Stimulated activated CD8-positive, alpha-beta memory T cell treated with anti-CD3 and anti-CD28 coated beads, Interleukin-4, amount 100 ng/mL, for 48 hours (primary cell): ENCODE data around the gene PCBP3.

ENCODE experiments used
- DNase-seq: peaks from one replicate; pipeline ENCODE4 v3.0.0-alpha.2; 2020

The PCBP3 gene

DNA sequence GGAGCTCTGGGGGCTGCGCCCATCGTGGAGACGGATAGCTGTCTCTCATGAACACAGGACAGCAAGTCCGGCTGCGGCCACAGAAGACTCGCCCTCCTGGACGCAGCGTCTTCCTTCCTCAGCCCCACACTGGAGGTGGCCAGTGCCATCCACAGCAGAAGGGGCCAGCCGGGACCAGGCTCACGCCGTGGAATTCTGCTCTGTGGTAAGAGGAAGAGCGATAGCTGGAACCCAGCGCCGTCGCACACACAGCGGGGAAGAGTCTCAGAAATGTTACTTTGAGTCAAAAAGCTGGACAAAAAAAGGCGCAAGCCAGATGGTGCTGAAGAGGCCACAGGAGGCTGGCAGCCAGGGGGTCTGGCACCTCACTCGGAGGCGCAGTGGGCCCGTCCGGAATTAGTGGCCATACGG, 224.2 kb downstream of the PCBP3 start:
- no peak for DNase-seq

DNA sequence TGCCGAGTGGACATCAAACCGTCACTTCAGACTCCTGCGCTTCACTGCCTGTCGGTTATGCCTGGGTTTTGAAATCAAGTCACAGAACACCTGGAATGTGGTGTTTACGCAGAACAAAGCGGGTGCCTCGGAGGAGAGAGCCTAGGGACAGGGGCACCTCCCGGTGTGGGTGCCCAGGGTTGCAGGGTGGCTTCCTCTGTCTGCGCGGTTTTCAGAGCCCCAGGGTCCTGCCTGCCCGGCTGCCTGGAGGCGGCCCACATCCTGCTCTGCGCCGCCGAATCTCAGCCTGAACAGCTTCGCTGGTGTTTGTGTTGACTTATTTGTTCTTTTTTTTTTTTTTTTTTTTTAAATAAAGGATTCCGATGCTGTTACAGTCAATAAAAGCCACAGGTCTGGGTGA, 224.6 kb downstream of the PCBP3 start:
- peak; percentile 22 for DNase-seq

GRCh38 chr21:45868488-45868887, 225.0 kb downstream of the PCBP3 start:
- DNase-seq, result peak; percentile 6

- DNase-seq, result no peak
Measured at GRCh38 chr21:45869121-45870007, 225.8 kb downstream of the PCBP3 start.

DNA sequence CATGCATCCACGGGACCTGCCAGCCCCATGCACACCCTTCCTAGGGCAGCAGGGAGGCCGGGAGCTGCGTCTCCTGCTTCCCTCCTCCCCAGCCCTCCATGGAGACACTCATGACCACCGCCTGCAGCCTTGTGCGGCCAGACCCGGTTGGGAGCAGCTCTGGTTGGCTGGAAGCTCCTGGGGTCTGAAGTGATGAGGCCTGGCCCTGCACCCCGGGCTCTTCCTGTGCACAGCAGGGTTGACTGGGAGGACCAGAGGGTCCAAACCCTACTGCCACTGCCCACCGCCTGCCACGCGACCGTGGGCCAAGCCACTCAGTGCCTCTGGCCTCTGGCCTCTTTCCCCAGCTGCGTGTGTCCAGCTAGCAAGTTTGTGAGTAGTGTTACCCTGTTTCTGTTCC, 226.9 kb downstream of the PCBP3 start:
- DNase-seq, result no peak

DNA sequence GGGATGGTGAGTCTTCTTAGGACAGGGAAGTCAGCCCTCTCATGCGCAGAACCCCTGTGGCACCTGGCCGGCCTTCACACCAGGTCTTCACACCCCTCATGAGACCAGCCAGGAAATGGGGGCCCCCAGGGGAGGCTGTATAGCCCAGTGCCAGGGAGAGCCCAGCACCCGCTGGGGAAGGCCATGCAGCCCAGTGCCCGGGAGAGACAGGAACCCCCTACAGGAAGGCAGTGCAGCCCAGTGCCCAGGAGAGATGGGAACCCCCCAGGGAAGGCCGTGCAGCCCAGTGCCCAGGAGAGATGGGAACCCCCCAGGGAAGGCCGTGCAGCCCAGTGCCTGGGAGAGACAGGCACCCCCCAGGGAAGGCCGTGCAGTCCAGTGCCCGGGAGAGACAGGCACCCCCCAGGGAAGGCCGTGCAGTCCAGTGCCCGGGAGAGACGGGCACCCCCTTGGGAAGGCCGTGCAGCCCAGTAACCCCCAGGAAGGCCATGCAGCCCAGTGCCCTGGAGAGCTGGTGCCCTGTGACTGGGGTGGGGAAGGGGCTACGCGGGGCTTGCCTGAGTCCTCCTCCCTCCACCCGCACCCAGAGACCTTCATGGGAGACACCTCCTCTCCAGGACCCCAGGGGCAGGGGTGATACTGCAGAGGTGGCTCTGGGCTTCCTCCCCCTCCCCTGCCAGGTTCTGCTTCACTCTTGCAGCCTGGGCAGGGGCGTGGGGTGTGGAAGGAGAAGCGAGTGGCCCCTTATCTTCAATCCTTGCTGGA, 227.5 kb downstream of the PCBP3 start:
- no peak for DNase-seq

GRCh38 chr21:45871616-45872236, 228.2 kb downstream of the PCBP3 start:
- no peak for DNase-seq

DNA sequence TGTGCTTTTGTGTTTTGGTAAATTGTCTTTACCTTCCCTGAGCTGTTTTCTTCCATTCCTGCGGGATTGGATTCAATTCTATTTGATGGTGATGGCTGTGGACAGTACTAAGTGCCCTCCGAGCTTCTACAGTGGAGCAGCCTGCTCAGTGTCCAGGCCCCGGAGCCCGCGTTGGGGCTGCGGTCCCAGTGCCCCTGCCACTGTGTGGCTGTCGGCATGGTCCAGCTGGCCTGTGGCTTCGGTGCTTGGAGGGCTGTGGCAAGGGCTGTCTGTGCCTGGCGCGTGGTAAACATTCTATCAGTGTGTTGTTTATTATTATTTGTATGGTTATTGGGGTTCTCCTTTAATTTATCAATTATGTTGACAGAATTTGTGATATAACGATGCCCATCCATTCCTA, 228.9 kb downstream of the PCBP3 start:
- DNase-seq, result no peak

- DNase-seq, result no peak
Measured at GRCh38 chr21:45872902-45873301, 229.4 kb downstream of the PCBP3 start.

GRCh38 chr21:45873418-45873817, 229.9 kb downstream of the PCBP3 start:
- DNase-seq, result no peak

DNA sequence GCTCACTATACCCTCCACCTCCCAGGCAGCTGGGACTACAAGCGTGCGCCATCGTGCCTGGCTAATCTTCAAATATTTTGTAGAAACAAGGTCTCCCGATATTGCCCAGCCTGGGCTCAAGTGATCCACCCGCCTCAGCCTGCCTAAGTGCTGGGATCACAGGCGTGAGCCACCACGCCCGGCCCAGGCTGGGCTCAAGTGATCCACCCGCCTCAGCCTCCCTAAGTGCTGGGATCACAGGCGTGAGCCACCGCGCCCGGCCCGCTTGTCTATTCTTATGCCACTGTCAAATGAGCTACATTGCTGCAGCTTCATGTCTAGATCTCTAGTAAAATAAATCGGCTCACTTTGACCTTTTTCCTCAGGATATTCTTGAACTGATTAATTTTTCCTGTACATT, 230.3 kb downstream of the PCBP3 start:
- DNase-seq, result no peak

DNA sequence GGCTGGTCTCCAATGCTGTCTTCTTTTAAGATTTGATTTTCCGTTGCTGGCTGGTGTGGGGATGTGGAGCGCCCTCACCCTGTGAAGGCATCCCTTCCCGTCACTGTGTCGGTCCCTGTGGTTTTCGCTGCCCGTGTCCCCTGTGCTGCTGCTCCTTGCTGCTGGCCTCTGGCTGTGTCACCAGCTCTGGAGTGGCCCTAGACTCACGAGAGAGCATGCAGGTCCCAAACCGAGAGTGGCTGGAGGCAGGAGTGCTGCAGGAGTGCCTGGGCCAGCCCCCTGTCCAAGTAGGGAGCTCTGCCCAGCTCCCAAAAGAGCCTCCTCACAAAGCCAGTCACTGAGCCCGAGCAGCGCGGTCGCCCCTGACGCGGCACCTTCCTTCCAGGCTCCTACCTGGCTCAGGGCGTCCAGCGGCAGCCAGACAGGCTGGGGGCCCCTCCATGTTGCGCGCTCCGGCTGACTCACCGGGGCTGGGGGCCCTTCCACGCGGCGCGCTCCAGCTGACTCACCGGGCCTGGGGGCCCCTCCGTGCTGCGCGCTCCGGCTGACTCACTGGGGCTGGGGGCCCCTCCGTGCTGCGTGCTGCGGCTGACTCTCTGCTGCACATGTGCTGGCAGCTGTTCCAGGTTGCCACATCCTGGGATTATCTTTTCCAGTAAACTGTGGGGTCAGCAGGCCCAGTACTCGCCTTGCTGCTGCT, 231.3 kb downstream of the PCBP3 start:
- no peak for DNase-seq

GRCh38 chr21:45875416-45875760, 231.9 kb downstream of the PCBP3 start:
- DNase-seq, result no peak

DNA sequence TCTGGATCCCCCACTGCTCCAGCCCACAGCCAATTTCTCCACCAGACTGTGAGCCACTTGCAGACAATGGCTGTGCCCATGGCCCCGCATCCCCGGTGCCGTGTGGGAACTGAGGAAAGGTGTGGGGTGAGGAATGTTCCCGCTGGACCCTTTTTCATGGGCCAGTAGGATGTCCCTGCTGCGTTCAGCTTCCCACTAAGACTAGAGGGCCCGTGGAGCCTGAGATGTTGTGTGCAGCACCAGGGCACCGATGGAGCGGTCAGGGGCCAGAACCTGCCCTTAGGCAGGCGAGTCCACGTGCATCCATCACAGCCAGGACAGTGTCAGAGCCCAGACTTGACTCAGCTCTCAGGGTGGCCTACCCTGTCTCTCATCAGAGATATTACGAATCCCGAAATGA, 232.4 kb downstream of the PCBP3 start:
- DNase-seq, result no peak

GRCh38 chr21:45876381-45877170, 233.1 kb downstream of the PCBP3 start:
- DNase-seq, result no peak

DNA sequence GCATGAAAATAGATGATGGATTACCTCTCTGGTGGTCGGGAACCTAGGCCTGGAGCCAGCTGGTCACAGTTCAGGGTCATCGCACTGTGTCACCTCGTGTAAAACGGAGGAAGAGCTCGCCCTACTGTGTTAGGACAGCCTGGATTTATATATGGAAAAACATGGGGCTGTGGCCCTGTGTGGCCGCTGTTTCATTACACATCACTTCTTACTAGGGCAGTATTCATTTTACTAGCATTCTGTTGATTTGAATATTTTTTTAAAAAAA, 233.6 kb downstream of the PCBP3 start:
- no peak for DNase-seq

DNA sequence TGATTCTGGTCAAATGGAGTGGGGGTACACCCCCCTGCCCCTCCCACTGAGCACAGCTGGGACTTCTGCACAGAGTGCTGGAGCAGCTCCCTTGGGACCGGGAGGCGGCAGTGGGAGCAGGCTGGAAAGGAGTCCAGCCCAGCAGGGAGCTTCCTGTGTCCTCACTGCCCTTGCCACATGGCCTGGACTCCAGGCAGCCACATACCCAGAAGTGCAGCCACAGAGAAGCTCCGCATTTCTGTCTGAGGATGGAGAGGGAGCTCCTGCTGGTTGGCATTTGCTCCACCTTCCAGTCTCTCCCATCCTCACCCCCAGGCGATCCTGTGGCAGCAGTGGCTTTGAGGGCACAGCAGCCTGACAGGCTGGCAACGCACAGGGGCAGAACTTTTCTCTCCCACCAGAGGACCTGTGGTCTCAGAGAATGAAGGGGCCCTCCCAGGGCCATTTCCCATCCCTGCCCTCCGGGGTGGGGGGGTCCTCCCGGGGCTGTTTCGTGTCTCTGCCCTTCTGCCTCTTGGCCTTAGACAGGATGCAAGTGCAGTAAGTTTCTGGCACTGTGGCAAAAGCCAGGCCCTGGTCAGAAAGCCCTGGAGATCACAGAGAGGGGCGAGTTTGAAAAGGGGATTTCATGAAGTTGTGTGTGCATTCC, 234.4 kb downstream of the PCBP3 start:
- DNase-seq, result no peak

GRCh38 chr21:45880097-45881068, 236.9 kb downstream of the PCBP3 start:
- DNase-seq, result peak; percentile 88

GRCh38 chr21:45882645-45883044, 239.1 kb downstream of the PCBP3 start:
- DNase-seq, result no peak

GRCh38 chr21:45883090-45883489, 239.6 kb downstream of the PCBP3 start:
- DNase-seq, result no peak

DNA sequence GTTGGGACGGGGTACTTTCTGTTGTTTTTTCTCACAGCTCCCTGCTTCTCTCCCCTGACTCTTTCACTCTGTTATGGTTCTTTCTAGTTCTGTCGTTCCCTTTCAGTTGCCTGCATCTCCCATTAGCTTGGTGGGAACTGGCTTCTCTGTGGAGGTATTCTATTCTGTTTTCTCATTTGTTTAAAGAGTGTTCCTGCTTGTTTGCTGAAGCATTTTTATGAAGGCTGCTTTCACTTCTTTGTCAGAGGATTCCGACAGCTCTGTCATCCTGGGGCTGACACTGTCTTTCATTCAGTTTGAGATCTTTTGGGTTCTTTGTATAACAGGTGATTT, 242.0 kb downstream of the PCBP3 start:
- DNase-seq, result no peak
